ENCODE results near the gene ZNF536. TPM values are rescaled to one million over a fixed set of nuclear protein-coding genes. Genes with fewer than 3 reads are reported as not detected.

Gene ZNF536
- total and polyA plus RNA-seq, 12 donors, result 2.3 to 10.8 (median 6.4) TPM

DNA sequence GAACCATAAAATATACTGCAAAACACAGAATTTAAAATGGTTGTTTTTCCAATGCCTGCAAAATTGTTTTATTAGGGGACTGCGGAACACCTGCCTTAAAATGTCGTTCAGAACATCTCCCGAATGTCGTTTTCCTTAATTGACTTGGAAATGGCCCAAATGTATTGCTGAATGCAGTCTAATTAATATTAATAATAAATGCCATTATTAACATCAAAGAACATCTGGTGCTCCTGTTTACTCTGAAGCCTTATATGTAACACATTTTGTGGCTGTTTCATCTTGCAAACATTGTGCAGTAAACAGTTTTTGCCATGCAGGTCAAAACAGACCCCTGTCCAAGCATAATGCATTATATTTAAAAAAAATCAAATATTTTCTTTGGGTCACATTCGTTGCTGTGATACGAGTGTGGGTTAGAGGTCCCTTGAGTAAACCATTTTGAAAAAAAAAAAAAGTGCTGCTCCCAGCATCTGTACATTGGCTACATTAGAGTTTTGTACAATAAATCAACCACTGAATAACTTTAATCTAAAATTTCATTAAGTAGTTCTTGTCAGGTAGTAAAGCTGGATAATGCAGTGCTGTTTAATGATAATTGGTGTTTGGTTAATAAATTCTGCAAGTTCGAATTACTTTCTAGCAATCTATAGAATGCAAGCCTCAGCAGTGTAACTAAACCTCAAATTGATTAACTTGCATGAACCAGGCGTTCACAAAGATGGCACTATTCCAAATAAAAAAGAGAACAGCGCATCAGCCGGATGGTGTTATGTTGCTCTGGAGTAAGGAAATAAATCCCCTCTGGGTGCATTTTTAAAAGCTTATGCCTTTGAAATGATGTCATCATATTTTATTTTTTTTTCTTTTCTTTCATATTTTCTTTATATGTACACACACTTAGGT is 140.2 kb downstream of the ZNF536 start:
- Histone ChIP-seq H3K4me3 (no peak overlapping the region), H3K4me1 (replicated peaks in 1 of 2) (no peaks in the 10 kb centered on the region), H3K36me3 (replicated peaks in 1 of 2) (no peaks in the 10 kb centered on the region), H3K27ac (no peak overlapping the region), H3K27me3 (no peaks in the 10 kb centered on the region), H3K9me3 (replicated peaks in 1 of 3) (no peaks in the 10 kb centered on the region)
- intact Hi-C loops (cut with DNase I), result no loop called here
- TF ChIP-seq, protein P1, sequence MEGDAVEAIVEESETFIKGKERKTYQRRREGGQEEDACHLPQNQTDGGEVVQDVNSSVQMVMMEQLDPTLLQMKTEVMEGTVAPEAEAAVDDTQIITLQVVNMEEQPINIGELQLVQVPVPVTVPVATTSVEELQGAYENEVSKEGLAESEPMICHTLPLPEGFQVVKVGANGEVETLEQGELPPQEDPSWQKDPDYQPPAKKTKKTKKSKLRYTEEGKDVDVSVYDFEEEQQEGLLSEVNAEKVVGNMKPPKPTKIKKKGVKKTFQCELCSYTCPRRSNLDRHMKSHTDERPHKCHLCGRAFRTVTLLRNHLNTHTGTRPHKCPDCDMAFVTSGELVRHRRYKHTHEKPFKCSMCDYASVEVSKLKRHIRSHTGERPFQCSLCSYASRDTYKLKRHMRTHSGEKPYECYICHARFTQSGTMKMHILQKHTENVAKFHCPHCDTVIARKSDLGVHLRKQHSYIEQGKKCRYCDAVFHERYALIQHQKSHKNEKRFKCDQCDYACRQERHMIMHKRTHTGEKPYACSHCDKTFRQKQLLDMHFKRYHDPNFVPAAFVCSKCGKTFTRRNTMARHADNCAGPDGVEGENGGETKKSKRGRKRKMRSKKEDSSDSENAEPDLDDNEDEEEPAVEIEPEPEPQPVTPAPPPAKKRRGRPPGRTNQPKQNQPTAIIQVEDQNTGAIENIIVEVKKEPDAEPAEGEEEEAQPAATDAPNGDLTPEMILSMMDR (IDR thresholded peaks at IDR 0.05), result no peak
- TF ChIP-seq POLR2A (IDR thresholded peaks at IDR 0.05), result no peak
- WGBS, 4 donors, result 63 to 69% (median 64%) methylated on average over 10 of the region's 10 CpGs
- no peak for DNase-seq

DNA sequence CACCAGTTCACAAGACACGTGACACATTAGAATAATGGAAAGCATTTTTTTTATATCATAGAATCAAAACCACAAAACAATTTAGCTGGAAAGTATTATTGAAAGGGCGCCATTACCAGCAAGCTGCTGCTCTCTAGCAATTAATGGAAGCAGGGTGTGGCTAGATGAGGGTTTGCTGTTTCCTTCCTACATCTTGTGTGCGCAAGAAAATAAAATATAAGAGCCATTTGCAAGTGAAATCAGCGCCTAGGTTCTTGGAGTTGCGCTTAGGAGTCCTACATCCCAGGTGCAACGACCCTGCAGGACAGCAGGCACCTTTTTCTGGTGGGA is 140.9 kb downstream of the ZNF536 start:
- Histone ChIP-seq H3K27ac (no peak overlapping the region), H3K36me3 (replicated peaks in 1 of 2) (no peaks in the 10 kb centered on the region), H3K4me3 (no peak overlapping the region), H3K4me1 (replicated peaks in 1 of 2) (no peaks in the 10 kb centered on the region), H3K9me3 (replicated peaks in 1 of 3) (no peaks in the 10 kb centered on the region), H3K27me3 (no peaks in the 10 kb centered on the region)
- TF ChIP-seq, protein P1 (IDR thresholded peaks at IDR 0.05), result no peak
- TF ChIP-seq POLR2A (IDR thresholded peaks at IDR 0.05), result no peak
- no peak for DNase-seq
- intact Hi-C loops (cut with DNase I), result no loop called here
- 79 to 86% (median 84%) methylated on average over 6 of the region's 6 CpGs for WGBS, 4 donors

DNA sequence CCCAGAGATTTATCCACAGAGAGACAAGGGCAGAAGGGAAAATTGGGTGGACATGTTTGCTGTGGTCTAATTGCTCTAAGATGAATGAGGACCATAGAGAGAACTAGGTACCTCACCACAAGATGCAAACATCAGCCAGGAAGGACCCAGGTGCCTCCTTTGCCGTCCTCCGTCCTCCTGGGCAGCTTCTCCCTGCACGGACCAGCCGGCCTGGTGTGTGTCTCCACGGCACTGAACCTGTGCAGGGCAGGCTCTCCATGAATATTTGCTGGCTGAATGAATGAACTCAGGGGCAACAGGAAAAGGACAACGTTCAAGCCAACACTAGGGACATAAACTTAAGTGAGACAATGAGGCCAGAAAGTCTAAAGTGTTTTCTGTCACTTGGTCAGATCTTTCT is 143.9 kb downstream of the ZNF536 start:
- DNase-seq, result no peak
- Histone ChIP-seq H3K36me3 (replicated peaks in 1 of 2) (no peaks in the 10 kb centered on the region), H3K4me3 (no peak overlapping the region), H3K9me3 (replicated peaks in 1 of 3) (no peaks in the 10 kb centered on the region), H3K27ac (no peak overlapping the region), H3K27me3 (no peaks in the 10 kb centered on the region), H3K4me1 (replicated peaks in 1 of 2) (no peaks in the 10 kb centered on the region)
- WGBS, 4 donors, result 74 to 96% (median 89%) methylated on average over 6 of the region's 6 CpGs
- intact Hi-C loops (cut with DNase I), result no loop called here
- no peak for TF ChIP-seq POLR2A (IDR thresholded peaks at IDR 0.05)
- TF ChIP-seq, protein P1 (IDR thresholded peaks at IDR 0.05), result no peak

DNA sequence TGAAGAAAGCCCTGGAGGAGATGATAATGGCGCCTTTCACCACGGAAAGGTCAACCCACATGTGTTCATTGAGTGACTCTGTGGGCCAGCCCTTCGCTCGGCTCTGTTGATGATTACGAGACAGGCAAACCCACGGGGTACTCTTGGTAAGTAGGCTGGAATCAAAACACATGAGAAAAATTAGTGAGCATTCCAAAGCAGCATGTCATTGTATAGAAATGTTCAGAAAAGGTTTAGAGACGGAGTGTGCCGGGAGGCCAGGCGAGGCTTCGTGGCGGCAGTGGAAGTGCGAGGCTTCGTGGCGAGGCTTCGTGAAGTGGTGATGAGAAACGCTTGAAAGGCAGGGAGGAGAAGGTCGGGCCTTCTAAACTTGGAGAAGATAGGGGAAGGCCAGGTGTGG is 144.3 kb downstream of the ZNF536 start:
- intact Hi-C loops (cut with DNase I), result no loop called here
- DNase-seq, result no peak
- Histone ChIP-seq H3K4me1 (replicated peaks in 1 of 2) (no peaks in the 10 kb centered on the region), H3K4me3 (no peak overlapping the region), H3K9me3 (replicated peaks in 1 of 3) (no peaks in the 10 kb centered on the region), H3K27me3 (no peaks in the 10 kb centered on the region), H3K36me3 (replicated peaks in 1 of 2) (no peaks in the 10 kb centered on the region), H3K27ac (no peak overlapping the region)
- TF ChIP-seq, protein P1 (IDR thresholded peaks at IDR 0.05), result no peak
- no peak for TF ChIP-seq POLR2A (IDR thresholded peaks at IDR 0.05)
- WGBS, 4 donors, result 89 to 93% (median 92%) methylated on average over 17 of the region's 17 CpGs
